ENCODE data around the gene LIG3. TPM values are rescaled to one million over a fixed set of nuclear protein-coding genes. Genes with fewer than 3 reads are reported as not detected.
A peak's percentile ranks its signal among the peaks of the same experiment; 100 is the strongest.

The LIG3 gene
- total and polyA plus RNA-seq, 5 donors = 7.0 to 24.1 (median 18.0) TPM

DNA sequence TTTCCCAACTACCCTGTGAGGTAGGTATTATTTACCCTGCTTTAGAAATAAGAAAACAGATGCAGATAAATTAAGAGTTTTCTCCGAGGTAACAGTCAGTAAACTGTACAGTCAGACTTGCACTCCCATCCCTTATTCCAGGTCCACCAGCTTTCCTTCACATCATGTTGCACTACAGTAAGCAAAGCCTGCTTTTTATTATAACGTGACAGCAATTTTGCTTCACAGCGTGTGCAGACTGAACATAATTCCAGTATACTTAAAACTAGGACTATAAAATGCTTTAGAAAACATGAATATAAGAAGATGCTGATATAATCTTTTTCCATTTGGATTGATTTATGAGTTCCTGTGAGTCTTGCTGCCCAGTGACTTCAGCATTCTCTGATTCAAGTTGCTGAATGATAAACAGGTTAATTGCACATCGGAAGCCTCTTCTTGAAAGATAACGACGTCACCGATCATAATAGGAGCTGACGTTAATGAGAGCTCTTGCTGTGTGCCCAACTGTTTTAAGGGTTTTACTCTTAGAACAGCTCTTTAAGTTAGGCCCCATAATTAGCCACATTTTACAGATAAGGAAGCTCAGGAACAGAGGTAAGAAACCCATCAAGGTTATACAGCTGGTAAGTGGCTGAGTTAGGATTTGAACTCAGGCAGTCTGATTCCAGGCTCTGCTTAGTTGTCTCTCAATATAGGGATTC, 1.4 kb downstream of the LIG3 start:
- intact Hi-C loops (cut with DNase I) = loop anchor here in 1 of 4 donors (5.0 kb wide), 1 partner anchor 106 kb away; no protein-coding TSS in a partner anchor
- Histone ChIP-seq H3K4me1 (ENCODE audit: control insufficient read depth, insufficient read depth, low read length) (no peaks in the 10 kb centered on the region), H3K9me3 (ENCODE audit: control insufficient read depth, low read length) (no peaks in the 10 kb centered on the region), H3K4me3 (ENCODE audit: low read length) (peak overlapping the region; percentile 92), H3K27ac (ENCODE audit: low read length) (no peak overlapping the region), H3K27me3 (ENCODE audit: control insufficient read depth, insufficient read depth) (no peaks in the 10 kb centered on the region)
- 11% methylated on average over 8 of the region's 8 CpGs for WGBS
- DNase-seq = no peak
- ATAC-seq = no peak

DNA sequence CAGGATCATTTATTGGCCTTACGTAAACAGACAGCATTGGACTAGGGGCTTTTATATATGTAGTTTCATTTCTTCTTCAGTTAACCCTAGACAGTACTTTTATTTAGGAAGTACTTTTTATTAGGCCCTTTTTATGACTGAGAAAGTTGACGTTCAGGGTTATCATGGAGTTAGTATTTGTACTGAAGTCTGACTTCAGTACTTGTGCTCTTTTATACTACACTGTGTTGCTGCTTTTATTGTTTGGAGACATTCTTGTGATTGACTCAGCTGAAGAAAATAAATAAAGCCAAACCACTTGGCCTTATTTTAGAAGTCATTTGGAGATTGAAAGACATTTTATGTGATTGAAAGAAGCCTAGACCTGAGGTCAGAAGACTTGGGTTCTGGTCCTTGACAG, 6.9 kb downstream of the LIG3 start:
- no peaks in the 10 kb centered on the region for H3K27me3 ChIP-seq (ENCODE audit: control insufficient read depth, insufficient read depth)
- intact Hi-C loops (cut with DNase I) = no loop called here
- DNase-seq (no peak), ATAC-seq (no peak)
- no peak overlapping the region for H3K27ac ChIP-seq (ENCODE audit: low read length)
- H3K9me3 ChIP-seq (ENCODE audit: control insufficient read depth, low read length) = no peaks in the 10 kb centered on the region
- 94% methylated on average over 2 of the region's 2 CpGs for WGBS
- peaks cover 2% of the 10 kb centered on the region for H3K4me1 ChIP-seq (ENCODE audit: control insufficient read depth, insufficient read depth, low read length)
- no peak overlapping the region for H3K4me3 ChIP-seq (ENCODE audit: low read length)

DNA sequence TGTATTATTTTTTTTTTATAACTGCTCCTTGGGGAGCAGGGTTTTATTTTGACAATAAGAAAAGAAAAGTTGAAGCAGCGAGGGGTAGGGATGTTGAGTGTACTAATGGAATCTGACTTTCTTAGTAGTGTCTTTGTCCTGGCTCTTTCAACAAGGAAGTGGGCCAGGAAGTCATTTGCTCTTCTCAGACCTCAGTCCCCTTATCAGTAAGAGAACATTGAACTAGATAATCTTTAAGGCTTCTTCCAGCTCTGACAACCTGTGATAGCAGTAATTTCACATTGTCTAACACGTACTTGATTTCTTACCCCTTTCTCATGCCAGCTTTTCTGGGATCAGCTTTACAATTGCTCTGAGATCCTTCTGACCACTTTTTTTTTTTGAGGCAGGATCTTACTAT, 8.3 kb downstream of the LIG3 start:
- WGBS = 75% methylated on average over 2 of the region's 2 CpGs

DNA sequence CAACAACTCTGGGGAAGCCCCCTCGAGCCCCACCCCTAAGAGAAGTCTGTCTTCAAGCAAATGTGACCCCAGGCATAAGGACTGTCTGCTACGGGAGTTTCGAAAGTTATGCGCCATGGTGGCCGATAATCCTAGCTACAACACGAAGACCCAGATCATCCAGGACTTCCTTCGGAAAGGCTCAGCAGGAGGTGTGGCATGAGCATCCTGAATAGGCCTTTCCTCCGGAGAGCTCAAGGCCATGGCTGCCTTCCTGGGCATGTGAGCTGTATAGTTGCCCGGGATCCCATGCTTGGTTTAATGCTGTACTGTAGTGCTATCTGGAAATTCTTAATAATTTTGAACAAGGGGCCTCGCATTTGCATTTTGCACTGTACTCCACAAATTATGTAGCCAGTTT, 9.2 kb downstream of the LIG3 start:
- WGBS = 89% methylated on average over 10 of the region's 10 CpGs
- Histone ChIP-seq H3K4me1 (ENCODE audit: control insufficient read depth, insufficient read depth, low read length) (peaks cover 2% of the 10 kb centered on the region), H3K4me3 (ENCODE audit: low read length) (no peak overlapping the region), H3K27me3 (ENCODE audit: control insufficient read depth, insufficient read depth) (no peaks in the 10 kb centered on the region), H3K27ac (ENCODE audit: low read length) (no peak overlapping the region), H3K9me3 (ENCODE audit: control insufficient read depth, low read length) (no peaks in the 10 kb centered on the region)
- intact Hi-C loops (cut with DNase I) = no loop called here
- ATAC-seq (no peak), DNase-seq (no peak)

More for the DNA sequence above, 8.3 kb downstream of the LIG3 start:
- no peak for DNase-seq
- H3K9me3 ChIP-seq (ENCODE audit: control insufficient read depth, low read length) = no peaks in the 10 kb centered on the region
- peaks cover 2% of the 10 kb centered on the region for H3K4me1 ChIP-seq (ENCODE audit: control insufficient read depth, insufficient read depth, low read length)
- H3K27ac ChIP-seq (ENCODE audit: low read length) = no peak overlapping the region
- intact Hi-C loops (cut with DNase I) = no loop called here
- no peaks in the 10 kb centered on the region for H3K27me3 ChIP-seq (ENCODE audit: control insufficient read depth, insufficient read depth)
- no peak for ATAC-seq
- no peak overlapping the region for H3K4me3 ChIP-seq (ENCODE audit: low read length)

DNA sequence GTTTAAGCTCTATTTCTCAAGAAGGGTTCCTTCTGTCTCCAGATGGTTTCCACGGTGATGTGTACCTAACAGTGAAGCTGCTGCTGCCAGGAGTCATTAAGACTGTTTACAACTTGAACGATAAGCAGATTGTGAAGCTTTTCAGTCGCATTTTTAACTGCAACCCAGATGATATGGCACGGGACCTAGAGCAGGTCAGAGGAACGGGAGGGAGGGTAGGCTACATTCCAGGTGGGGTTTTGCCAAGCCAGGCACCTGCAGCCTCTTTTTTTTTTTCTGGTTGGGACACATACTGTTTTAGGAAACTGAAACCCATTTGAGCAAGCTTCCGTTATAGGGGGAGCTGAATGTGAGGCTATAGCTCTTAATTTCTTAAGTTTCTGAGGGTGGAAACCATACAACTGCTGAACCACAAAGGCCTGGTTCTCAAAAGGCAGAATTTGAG, 10.6 kb downstream of the LIG3 start:
- no peak overlapping the region for H3K27ac ChIP-seq (ENCODE audit: low read length)

DNA sequence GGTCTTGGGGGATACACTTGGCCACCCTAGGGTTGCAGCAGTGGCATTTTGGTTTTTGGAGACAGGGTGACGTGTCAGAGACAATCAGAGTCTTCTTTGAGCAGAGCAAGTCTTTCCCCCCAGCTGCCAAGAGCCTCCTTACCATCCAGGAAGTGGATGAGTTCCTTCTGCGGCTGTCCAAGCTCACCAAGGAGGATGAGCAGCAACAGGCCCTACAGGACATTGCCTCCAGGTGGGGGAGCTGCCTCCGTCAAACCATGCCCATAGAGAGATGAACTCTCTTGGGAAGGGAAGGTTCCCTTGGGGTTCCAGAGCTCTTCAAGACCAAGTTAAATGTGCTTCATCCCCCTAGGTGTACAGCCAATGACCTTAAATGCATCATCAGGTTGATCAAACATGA, 11.3 kb downstream of the LIG3 start:
- 92% methylated on average over 3 of the region's 3 CpGs for WGBS
- ATAC-seq (no peak), DNase-seq (no peak)
- Histone ChIP-seq H3K27me3 (ENCODE audit: control insufficient read depth, insufficient read depth) (no peaks in the 10 kb centered on the region), H3K27ac (ENCODE audit: low read length) (no peak overlapping the region), H3K4me3 (ENCODE audit: low read length) (no peak overlapping the region), H3K9me3 (ENCODE audit: control insufficient read depth, low read length) (no peaks in the 10 kb centered on the region), H3K4me1 (ENCODE audit: control insufficient read depth, insufficient read depth, low read length) (peaks cover 2% of the 10 kb centered on the region)
- intact Hi-C loops (cut with DNase I) = loop anchor here in 2 of 4 donors (10.0 kb wide), 2 partner anchors 93 to 123 kb away; partner anchors contain the start of gene RAD51D (in 1 of the 2)

More for the DNA sequence above, 10.6 kb downstream of the LIG3 start:
- no peak for DNase-seq
- Histone ChIP-seq H3K4me1 (ENCODE audit: control insufficient read depth, insufficient read depth, low read length) (peaks cover 2% of the 10 kb centered on the region), H3K4me3 (ENCODE audit: low read length) (no peak overlapping the region), H3K9me3 (ENCODE audit: control insufficient read depth, low read length) (no peaks in the 10 kb centered on the region), H3K27me3 (ENCODE audit: control insufficient read depth, insufficient read depth) (no peaks in the 10 kb centered on the region)
- WGBS = 50% methylated on average over 6 of the region's 6 CpGs
- peak; percentile 29 to 32 for ATAC-seq
- intact Hi-C loops (cut with DNase I) = loop anchor here in 2 of 4 donors (10.0 kb wide), 2 partner anchors 94 to 124 kb away; partner anchors contain the start of gene RAD51D (in 1 of the 2)

DNA sequence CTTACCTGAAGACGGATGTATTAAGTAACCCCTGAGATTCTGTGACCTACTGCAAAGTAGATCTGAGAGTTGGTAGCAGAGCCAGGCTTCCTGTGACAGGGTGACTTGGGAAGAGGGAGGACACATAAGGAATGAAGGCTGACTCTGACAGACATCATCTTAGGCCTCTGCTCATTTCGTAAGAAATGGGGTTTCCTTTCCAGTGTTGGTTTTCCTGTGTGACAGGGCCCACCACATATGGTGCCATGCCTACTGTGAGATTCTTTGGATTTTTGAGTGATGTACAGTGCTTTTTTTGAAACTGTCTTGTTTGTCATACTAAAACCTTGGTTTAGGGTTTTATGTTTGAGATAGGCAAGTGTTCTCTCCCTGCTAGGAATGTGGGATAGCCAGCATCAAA, 12.7 kb downstream of the LIG3 start:
- Histone ChIP-seq H3K27me3 (ENCODE audit: control insufficient read depth, insufficient read depth) (no peaks in the 10 kb centered on the region), H3K4me1 (ENCODE audit: control insufficient read depth, insufficient read depth, low read length) (peaks cover 4% of the 10 kb centered on the region), H3K27ac (ENCODE audit: low read length) (no peak overlapping the region), H3K4me3 (ENCODE audit: low read length) (no peak overlapping the region), H3K9me3 (ENCODE audit: control insufficient read depth, low read length) (no peaks in the 10 kb centered on the region)
- ATAC-seq = no peak
- intact Hi-C loops (cut with DNase I) = loop anchor here in 2 of 4 donors (10.0 kb wide), 2 partner anchors 92 to 122 kb away; partner anchors contain the start of gene RAD51D (in 1 of the 2)
- no peak for DNase-seq
- WGBS = 73% methylated on average over 2 of the region's 2 CpGs

DNA sequence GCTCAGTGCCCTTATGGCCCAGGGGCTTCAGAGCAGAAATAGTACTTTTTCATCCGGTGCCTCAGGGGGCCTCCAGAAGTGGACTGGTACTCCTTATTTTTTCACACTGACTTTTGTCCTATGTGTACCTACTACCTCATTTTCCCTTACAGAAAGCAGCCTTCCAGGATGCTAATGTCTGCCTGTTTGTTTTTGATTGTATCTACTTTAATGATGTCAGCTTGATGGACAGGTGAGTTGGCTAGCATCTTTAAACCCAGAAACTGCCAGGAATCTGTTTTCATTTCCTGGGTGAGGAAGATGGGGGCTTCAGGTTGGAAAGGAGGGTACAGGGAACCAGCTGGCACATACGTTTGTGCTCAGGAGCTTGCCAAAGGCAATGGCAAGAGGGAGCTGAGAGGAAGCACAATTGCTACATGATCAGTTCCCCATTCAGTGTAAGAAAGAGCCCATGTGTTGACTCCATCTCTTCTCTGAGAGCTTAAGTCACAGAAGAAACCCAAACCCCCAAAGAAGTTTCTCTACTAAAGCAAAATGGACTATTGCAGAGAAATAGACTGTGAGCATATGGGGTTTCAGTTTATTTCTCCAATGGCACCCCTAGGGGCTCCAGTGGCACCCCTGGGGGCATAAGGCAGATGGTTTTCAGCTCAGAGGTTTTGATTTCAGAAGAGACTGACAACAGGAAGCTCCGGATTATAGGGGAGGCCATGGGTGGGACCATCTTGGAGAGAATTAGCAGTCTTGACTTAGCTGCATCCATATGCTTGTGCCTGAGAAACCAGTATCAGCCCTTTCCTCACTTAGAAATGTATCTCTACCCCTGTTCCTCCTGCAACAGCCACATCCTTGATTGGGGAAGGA, 16.3 kb downstream of the LIG3 start:
- no peak for DNase-seq
- Histone ChIP-seq H3K9me3 (ENCODE audit: control insufficient read depth, low read length) (no peaks in the 10 kb centered on the region), H3K4me3 (ENCODE audit: low read length) (no peak overlapping the region), H3K27ac (ENCODE audit: low read length) (no peak overlapping the region), H3K4me1 (ENCODE audit: control insufficient read depth, insufficient read depth, low read length) (peaks cover 2% of the 10 kb centered on the region), H3K27me3 (ENCODE audit: control insufficient read depth, insufficient read depth) (no peaks in the 10 kb centered on the region)
- 73% methylated on average over 3 of the region's 3 CpGs for WGBS
- ATAC-seq = no peak
- intact Hi-C loops (cut with DNase I) = loop anchor here (5.0 to 10.0 kb wide), 4 partner anchors 88 to 126 kb away; partner anchors contain the start of genes FNDC8 (in 1 of the 4) and RAD51D (in 1 of the 4)

DNA sequence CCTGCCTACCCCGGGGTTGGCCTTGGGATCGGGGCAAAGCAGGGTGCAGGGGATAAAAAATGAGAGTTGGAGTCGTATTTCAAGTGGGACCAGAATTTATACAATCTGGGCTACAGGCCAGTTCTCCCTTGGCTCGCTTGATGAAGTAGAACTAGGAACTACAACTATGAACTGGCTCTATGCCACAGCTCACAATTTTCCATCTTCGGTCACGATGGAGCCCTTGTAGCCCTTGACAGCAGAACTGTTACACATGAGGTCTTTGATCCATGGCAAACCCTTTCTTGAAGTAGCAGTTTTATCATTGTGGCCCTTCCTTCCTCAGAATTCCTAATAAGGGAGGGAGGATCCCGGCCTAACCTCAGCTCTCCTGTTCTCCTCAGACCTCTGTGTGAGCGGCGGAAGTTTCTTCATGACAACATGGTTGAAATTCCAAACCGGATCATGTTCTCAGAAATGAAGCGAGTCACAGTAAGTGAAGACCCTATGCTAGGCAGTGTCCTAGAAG, 17.1 kb downstream of the LIG3 start:
- Histone ChIP-seq H3K27me3 (ENCODE audit: control insufficient read depth, insufficient read depth) (no peaks in the 10 kb centered on the region), H3K27ac (ENCODE audit: low read length) (no peak overlapping the region), H3K9me3 (ENCODE audit: control insufficient read depth, low read length) (no peaks in the 10 kb centered on the region), H3K4me1 (ENCODE audit: control insufficient read depth, insufficient read depth, low read length) (peaks cover 2% of the 10 kb centered on the region), H3K4me3 (ENCODE audit: low read length) (no peak overlapping the region)
- WGBS = 38% methylated on average over 11 of the region's 11 CpGs
- peak; percentile 58 to 79 (median 65) for DNase-seq
- peak; percentile 72 to 74 for ATAC-seq
- intact Hi-C loops (cut with DNase I) = loop anchor here (5.0 to 10.0 kb wide), 4 partner anchors 87 to 125 kb away; partner anchors contain the start of genes FNDC8 (in 1 of the 4) and RAD51D (in 1 of the 4)

DNA sequence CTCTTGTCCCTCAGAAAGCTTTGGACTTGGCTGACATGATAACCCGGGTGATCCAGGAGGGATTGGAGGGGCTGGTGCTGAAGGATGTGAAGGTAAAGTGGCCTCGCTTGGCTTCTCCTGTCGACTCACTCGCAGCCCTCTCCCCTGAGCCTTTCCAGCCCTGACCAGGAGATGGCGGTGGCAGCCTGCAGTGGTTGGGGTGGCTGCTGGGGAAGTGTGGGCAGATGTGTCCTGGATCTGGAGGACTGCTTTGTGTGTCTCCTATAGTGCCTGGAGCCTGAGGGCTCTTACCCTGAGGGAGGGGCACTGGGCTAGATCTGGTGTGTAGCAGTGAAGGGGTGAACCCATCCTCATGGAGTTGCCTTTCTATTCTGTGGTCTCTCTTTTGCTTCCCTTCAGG, 17.9 kb downstream of the LIG3 start:
- peak; percentile 81 to 82 for ATAC-seq
- intact Hi-C loops (cut with DNase I) = loop anchor here (5.0 to 10.0 kb wide), 4 partner anchors 87 to 124 kb away; partner anchors contain the start of genes FNDC8 (in 1 of the 4) and RAD51D (in 1 of the 4)
- Histone ChIP-seq H3K27me3 (ENCODE audit: control insufficient read depth, insufficient read depth) (no peaks in the 10 kb centered on the region), H3K4me1 (ENCODE audit: control insufficient read depth, insufficient read depth, low read length) (peaks cover 2% of the 10 kb centered on the region), H3K9me3 (ENCODE audit: control insufficient read depth, low read length) (no peaks in the 10 kb centered on the region), H3K4me3 (ENCODE audit: low read length) (no peak overlapping the region), H3K27ac (ENCODE audit: low read length) (no peak overlapping the region)
- peak; percentile 43 to 82 (median 82) for DNase-seq
- 54% methylated on average over 5 of the region's 5 CpGs for WGBS
